K562 (cell line): ENCODE results near the gene MYMX. TPM values are rescaled to one million over a fixed set of nuclear protein-coding genes. Genes with fewer than 3 reads are reported as not detected.
A peak's percentile ranks its signal among the peaks of the same experiment; 100 is the strongest.

ENCODE experiments used
- HCFC1 ChIP-seq: IDR thresholded peaks from 2 replicates; pipeline ENCODE4 v1.6.1; 2012; ENCODE audit warnings: low read depth, low read length, improper control_type of control experiment
- polyA plus RNA-seq, 8 experiments: library from polyadenylated mRNA; depleted of rRNA in 4 of 8; stranded (reverse) in 5 of 8; unstranded in 3 of 8; fragments of >200 nt; fragmentation: Nextera tagmentation in 2 of 8; fragmentation: Illumina TruSeq in 1 of 8; extraction: Ambion mirVana in 2 of 8; extraction: Trizol in 1 of 8; gene quantifications; 2 replicates each; pipeline versions ENCODE4 v1.2.1 to v1.2.3, GENCODE V29; 2011 to 2014; ENCODE audit warnings: inconsistent platforms in 1 of 8, missing spikeins in 1 of 8
- total RNA-seq, 7 experiments: library from RNA; depleted of rRNA in 6 of 7; stranded (reverse); fragments of >200 nt in 6 of 7; fragmentation: Illumina TruSeq in 2 of 7; extraction: Trizol in 2 of 7; gene quantifications; 2 replicates each; pipeline versions ENCODE4 v1.2.1 to v1.2.3, GENCODE V29; 2011 to 2021; ENCODE audit warnings: low replicate concordance in 1 of 7
- TF ChIP-seq, protein P1 (sequence below): fragments of 450-650 bp; IDR thresholded peaks from 2 replicates; pipeline ENCODE4 v1.6.1; 2016; ENCODE audit warnings: mild to moderate bottlenecking, moderate library complexity

MYMX gene
- total and polyA plus RNA-seq, 9 of the 15 experiments (the other 6 are each of a cell fraction or from before 2014, with no cell fraction given), result 0.12 TPM; not detected in 8

DNA sequence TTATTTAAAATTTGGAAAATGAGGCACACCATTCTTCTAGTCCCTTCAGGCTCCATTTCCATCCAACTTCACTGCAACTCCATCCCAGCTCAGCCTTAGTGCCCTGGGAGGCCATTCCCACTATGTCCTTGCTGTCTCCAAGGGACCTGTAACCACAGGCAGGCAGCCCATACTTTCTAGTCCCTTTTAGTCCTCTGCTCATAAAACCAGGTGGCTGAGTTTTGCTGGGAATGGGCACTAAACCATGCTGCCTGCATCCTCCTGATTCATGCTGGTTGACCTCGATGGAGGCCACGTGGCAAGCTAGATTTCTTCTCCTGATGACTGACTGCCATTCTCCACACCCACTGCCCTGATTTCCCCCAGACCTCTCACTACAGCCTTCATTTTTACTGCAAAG, 27.5 kb upstream of the MYMX start (continued):
- TF ChIP-seq, protein P1, sequence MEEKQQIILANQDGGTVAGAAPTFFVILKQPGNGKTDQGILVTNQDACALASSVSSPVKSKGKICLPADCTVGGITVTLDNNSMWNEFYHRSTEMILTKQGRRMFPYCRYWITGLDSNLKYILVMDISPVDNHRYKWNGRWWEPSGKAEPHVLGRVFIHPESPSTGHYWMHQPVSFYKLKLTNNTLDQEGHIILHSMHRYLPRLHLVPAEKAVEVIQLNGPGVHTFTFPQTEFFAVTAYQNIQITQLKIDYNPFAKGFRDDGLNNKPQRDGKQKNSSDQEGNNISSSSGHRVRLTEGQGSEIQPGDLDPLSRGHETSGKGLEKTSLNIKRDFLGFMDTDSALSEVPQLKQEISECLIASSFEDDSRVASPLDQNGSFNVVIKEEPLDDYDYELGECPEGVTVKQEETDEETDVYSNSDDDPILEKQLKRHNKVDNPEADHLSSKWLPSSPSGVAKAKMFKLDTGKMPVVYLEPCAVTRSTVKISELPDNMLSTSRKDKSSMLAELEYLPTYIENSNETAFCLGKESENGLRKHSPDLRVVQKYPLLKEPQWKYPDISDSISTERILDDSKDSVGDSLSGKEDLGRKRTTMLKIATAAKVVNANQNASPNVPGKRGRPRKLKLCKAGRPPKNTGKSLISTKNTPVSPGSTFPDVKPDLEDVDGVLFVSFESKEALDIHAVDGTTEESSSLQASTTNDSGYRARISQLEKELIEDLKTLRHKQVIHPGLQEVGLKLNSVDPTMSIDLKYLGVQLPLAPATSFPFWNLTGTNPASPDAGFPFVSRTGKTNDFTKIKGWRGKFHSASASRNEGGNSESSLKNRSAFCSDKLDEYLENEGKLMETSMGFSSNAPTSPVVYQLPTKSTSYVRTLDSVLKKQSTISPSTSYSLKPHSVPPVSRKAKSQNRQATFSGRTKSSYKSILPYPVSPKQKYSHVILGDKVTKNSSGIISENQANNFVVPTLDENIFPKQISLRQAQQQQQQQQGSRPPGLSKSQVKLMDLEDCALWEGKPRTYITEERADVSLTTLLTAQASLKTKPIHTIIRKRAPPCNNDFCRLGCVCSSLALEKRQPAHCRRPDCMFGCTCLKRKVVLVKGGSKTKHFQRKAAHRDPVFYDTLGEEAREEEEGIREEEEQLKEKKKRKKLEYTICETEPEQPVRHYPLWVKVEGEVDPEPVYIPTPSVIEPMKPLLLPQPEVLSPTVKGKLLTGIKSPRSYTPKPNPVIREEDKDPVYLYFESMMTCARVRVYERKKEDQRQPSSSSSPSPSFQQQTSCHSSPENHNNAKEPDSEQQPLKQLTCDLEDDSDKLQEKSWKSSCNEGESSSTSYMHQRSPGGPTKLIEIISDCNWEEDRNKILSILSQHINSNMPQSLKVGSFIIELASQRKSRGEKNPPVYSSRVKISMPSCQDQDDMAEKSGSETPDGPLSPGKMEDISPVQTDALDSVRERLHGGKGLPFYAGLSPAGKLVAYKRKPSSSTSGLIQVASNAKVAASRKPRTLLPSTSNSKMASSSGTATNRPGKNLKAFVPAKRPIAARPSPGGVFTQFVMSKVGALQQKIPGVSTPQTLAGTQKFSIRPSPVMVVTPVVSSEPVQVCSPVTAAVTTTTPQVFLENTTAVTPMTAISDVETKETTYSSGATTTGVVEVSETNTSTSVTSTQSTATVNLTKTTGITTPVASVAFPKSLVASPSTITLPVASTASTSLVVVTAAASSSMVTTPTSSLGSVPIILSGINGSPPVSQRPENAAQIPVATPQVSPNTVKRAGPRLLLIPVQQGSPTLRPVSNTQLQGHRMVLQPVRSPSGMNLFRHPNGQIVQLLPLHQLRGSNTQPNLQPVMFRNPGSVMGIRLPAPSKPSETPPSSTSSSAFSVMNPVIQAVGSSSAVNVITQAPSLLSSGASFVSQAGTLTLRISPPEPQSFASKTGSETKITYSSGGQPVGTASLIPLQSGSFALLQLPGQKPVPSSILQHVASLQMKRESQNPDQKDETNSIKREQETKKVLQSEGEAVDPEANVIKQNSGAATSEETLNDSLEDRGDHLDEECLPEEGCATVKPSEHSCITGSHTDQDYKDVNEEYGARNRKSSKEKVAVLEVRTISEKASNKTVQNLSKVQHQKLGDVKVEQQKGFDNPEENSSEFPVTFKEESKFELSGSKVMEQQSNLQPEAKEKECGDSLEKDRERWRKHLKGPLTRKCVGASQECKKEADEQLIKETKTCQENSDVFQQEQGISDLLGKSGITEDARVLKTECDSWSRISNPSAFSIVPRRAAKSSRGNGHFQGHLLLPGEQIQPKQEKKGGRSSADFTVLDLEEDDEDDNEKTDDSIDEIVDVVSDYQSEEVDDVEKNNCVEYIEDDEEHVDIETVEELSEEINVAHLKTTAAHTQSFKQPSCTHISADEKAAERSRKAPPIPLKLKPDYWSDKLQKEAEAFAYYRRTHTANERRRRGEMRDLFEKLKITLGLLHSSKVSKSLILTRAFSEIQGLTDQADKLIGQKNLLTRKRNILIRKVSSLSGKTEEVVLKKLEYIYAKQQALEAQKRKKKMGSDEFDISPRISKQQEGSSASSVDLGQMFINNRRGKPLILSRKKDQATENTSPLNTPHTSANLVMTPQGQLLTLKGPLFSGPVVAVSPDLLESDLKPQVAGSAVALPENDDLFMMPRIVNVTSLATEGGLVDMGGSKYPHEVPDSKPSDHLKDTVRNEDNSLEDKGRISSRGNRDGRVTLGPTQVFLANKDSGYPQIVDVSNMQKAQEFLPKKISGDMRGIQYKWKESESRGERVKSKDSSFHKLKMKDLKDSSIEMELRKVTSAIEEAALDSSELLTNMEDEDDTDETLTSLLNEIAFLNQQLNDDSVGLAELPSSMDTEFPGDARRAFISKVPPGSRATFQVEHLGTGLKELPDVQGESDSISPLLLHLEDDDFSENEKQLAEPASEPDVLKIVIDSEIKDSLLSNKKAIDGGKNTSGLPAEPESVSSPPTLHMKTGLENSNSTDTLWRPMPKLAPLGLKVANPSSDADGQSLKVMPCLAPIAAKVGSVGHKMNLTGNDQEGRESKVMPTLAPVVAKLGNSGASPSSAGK, result peak; percentile 54
- TF ChIP-seq HCFC1, result no peak
